BE2C (cell line): Measurements from ENCODE around the gene SND1.

ENCODE experiments used
- DNase-seq: peaks from one replicate; pipeline ENCODE4 v3.0.0-alpha.2; 2020
- H3K27me3 ChIP-seq: fragments of 250-450 bp; sonication (Bioruptor Pico); 2 replicates; pipeline ENCODE4 v1.5.1; 2020; ENCODE audit warnings: mild to moderate bottlenecking
- H3K36me3 ChIP-seq: fragments of 250-450 bp; sonication (Bioruptor Pico); 2 replicates; pipeline ENCODE4 v1.5.1; 2020; ENCODE audit warnings: mild to moderate bottlenecking
- H3K4me1 ChIP-seq: fragments of 250-450 bp; sonication (Bioruptor Pico); 2 replicates; pipeline ENCODE4 v1.5.1; 2020
- H3K4me3 ChIP-seq: 2 replicates; pipeline ENCODE4 v1.5.1; 2011; ENCODE audit warnings: low read depth, low read length
- H3K9me3 ChIP-seq: fragments of 250-450 bp; sonication (Bioruptor Pico); 2 replicates; pipeline ENCODE4 v1.5.1; 2020
- CTCF ChIP-seq: IDR thresholded peaks from 2 replicates; pipeline ENCODE4 v1.5.1; 2012; ENCODE audit warnings: mild to moderate bottlenecking, low read depth, low read length

SND1 gene

GRCh38 chr7:127715901-127716300 lies 63.9 kb downstream of the SND1 start:
- H3K9me3 ChIP-seq = no peaks in the 10 kb centered on the region
- no peak for DNase-seq
- H3K36me3 ChIP-seq = peaks cover 49% of the 10 kb centered on the region
- no peaks in the 10 kb centered on the region for H3K27me3 ChIP-seq
- H3K4me1 ChIP-seq = no peaks in the 10 kb centered on the region
- no peak for TF ChIP-seq CTCF
- H3K4me3 ChIP-seq = no peak overlapping the region

GRCh38 chr7:127717502-127718339 lies 65.7 kb downstream of the SND1 start:
- no peak for TF ChIP-seq CTCF
- no peak for DNase-seq
- Histone ChIP-seq H3K9me3 (no peaks in the 10 kb centered on the region), H3K36me3 (peaks cover 50% of the 10 kb centered on the region), H3K27me3 (no peaks in the 10 kb centered on the region), H3K4me3 (no peak overlapping the region), H3K4me1 (no peaks in the 10 kb centered on the region)

- Histone ChIP-seq H3K9me3 (no peaks in the 10 kb centered on the region), H3K27me3 (no peaks in the 10 kb centered on the region), H3K4me1 (no peaks in the 10 kb centered on the region), H3K4me3 (no peak overlapping the region), H3K36me3 (peaks cover 49% of the 10 kb centered on the region)
- DNase-seq = no peak
- no peak for TF ChIP-seq CTCF
These were observed 66.3 kb downstream of the SND1 start for GRCh38 chr7:127718340-127718679.

- Histone ChIP-seq H3K27me3 (no peaks in the 10 kb centered on the region), H3K9me3 (no peaks in the 10 kb centered on the region), H3K4me3 (no peak overlapping the region), H3K36me3 (peaks cover 31% of the 10 kb centered on the region), H3K4me1 (peaks cover 10% of the 10 kb centered on the region)
- TF ChIP-seq CTCF = no peak
- no peak for DNase-seq
These were observed 74.5 kb downstream of the SND1 start for GRCh38 chr7:127726476-127726875.

GRCh38 chr7:127730658-127731276 lies 78.8 kb downstream of the SND1 start:
- Histone ChIP-seq H3K9me3 (no peaks in the 10 kb centered on the region), H3K4me1 (peaks cover 17% of the 10 kb centered on the region), H3K4me3 (no peak overlapping the region), H3K27me3 (no peaks in the 10 kb centered on the region), H3K36me3 (peaks cover 25% of the 10 kb centered on the region)
- TF ChIP-seq CTCF = no peak
- no peak for DNase-seq

- H3K27me3 ChIP-seq = no peaks in the 10 kb centered on the region
- no peaks in the 10 kb centered on the region for H3K9me3 ChIP-seq
- no peak overlapping the region for H3K4me3 ChIP-seq
- H3K36me3 ChIP-seq = peaks cover 22% of the 10 kb centered on the region
- no peak for TF ChIP-seq CTCF
- DNase-seq = no peak
- H3K4me1 ChIP-seq = peaks cover 20% of the 10 kb centered on the region
These were observed 79.6 kb downstream of the SND1 start for GRCh38 chr7:127731431-127732080.
